Measurements from ENCODE around the gene GALE.
"Not testable (repeated sequence)": the region's sequence is repeated elsewhere in the genome, so short reads cannot be mapped to it uniquely, and the experiment has no call there.

GALE gene

GRCh38 chr1:23800400-23801337 is at the start of gene GALE:
GALE (minus strand) TSS chr1:23800754; CDS start chr1:23799007, 1,747 bp downstream.
- peak within 1 kb of the TSS; percentile 90 for H3K4me3 ChIP-seq (ENCODE audit: low read depth, low read length)
- no peak for TF ChIP-seq CTCF (IDR thresholded peaks at IDR 0.05; ENCODE audit: borderline replicate concordance, insufficient read depth, low read depth, low read length)

GRCh38 chr1:23848673-23849616 is 48.4 kb upstream of the GALE start:
- no peak for TF ChIP-seq CTCF (IDR thresholded peaks at IDR 0.05; ENCODE audit: borderline replicate concordance, insufficient read depth, low read depth, low read length)
- no peak overlapping the region for H3K4me3 ChIP-seq (ENCODE audit: low read depth, low read length)

- not testable (repeated sequence) for H3K4me3 ChIP-seq (ENCODE audit: low read depth, low read length)
These were observed 47.0 kb upstream of the GALE start for GRCh38 chr1:23847482-23848095.

GRCh38 chr1:23845163-23845562 is 44.6 kb upstream of the GALE start:
- H3K4me3 ChIP-seq (ENCODE audit: low read depth, low read length) = no peak overlapping the region
- no peak for TF ChIP-seq CTCF (IDR thresholded peaks at IDR 0.05; ENCODE audit: borderline replicate concordance, insufficient read depth, low read depth, low read length)

GRCh38 chr1:23843644-23844043 is 43.1 kb upstream of the GALE start:
- no peak overlapping the region for H3K4me3 ChIP-seq (ENCODE audit: low read depth, low read length)
- no peak for TF ChIP-seq CTCF (IDR thresholded peaks at IDR 0.05; ENCODE audit: borderline replicate concordance, insufficient read depth, low read depth, low read length)

- TF ChIP-seq CTCF (IDR thresholded peaks at IDR 0.05; ENCODE audit: borderline replicate concordance, insufficient read depth, low read depth, low read length) = no peak
- no peak overlapping the region for H3K4me3 ChIP-seq (ENCODE audit: low read depth, low read length)
These were observed 37.9 kb upstream of the GALE start for GRCh38 chr1:23838401-23838866.

- TF ChIP-seq CTCF (IDR thresholded peaks at IDR 0.05; ENCODE audit: borderline replicate concordance, insufficient read depth, low read depth, low read length) = no peak
- no peak overlapping the region for H3K4me3 ChIP-seq (ENCODE audit: low read depth, low read length)
These were observed 37.4 kb upstream of the GALE start for GRCh38 chr1:23837908-23838307.

Data from GM12875 (cell line).